Measurements from ENCODE around the gene SUV39H1. TPM values are rescaled to one million over a fixed set of nuclear protein-coding genes. Genes with fewer than 3 reads are reported as not detected.

SUV39H1 gene
- total and polyA plus RNA-seq, 2 of the 13 experiments (the other 11 are each of a cell fraction or from before 2014, with no cell fraction given): 5.2 to 10.1 TPM

GRCh38 chrX:48696909-48697727 lies 584 bp downstream of the SUV39H1 start:
- H3K4me1 ChIP-seq (ENCODE audit: insufficient read depth, low read length): peaks cover 17% of the 10 kb centered on the region
- H3K4me3 ChIP-seq (replicated peaks in 1 of 3; ENCODE audit: insufficient read depth in 1 of 3, low read depth in 2 of 3, low read length in 3 of 3): peak overlapping the region; percentile 54 to 75 (median 62); a peak in 5 of 6 replicates
- intact Hi-C loops (cut with micrococcal nuclease; ENCODE audit: unreplicated experiment) (loop anchor here (2.0 kb wide), 1 partner anchor 20 kb away; no protein-coding TSS in a partner anchor), in situ Hi-C loops (cut with HindIII; ENCODE audit: extremely low pct_ligation_motif_present, low pct_unique_long_range_greater_than_20kb) (no loop called here)
- 12% methylated on average over 13 of the region's 56 CpGs for WGBS (ENCODE audit: low lambda C conversion rate)
- no peak for FAIRE-seq
- CTCF ChIA-PET (ENCODE audit: low intra/inter-chr PET ratio, low total read pairs): no interaction called here
- H3K27me3 ChIP-seq (ENCODE audit: control insufficient read depth in 1 of 2, insufficient read depth in 2 of 2, low read length in 2 of 2): no peaks in the 10 kb centered on the region
- peak overlapping the region; percentile 65 for H3K27ac ChIP-seq (ENCODE audit: extremely low read length, insufficient read depth, low read length)
- POLR2A ChIA-PET: interaction anchor here (2.0 to 2.5 kb wide), 4 partner anchors 15 to 40 kb away, joined by 11 to 35 read pairs (median 12); no protein-coding TSS in a partner anchor
- H3K79me2 ChIP-seq (ENCODE audit: insufficient read depth, low read length): peaks cover 5% of the 10 kb centered on the region
- BruUV-seq (replicated peaks): no TSS peak
- H4K20me1 ChIP-seq (ENCODE audit: insufficient read depth, low read length): no peaks in the 10 kb centered on the region
- peaks cover 2 to 13% of the 10 kb centered on the region in 2 experiments; a peak in 3 of 5 replicates for H3K36me3 ChIP-seq (replicated peaks in 1 of 2; ENCODE audit: control insufficient read depth in 1 of 2, insufficient read depth in 2 of 2, low read length in 2 of 2)
- no peaks in the 10 kb centered on the region for H3K9me3 ChIP-seq (ENCODE audit: low read length)
- H3K4me2 ChIP-seq (ENCODE audit: low read depth, low read length): peak overlapping the region; percentile 70
- no peak overlapping the region for H2AFZ ChIP-seq (ENCODE audit: low read length)
- no peak for DNase-seq (ENCODE audit: low spot score)
- H3K9ac ChIP-seq (ENCODE audit: insufficient read depth, low read depth, low read length): peak overlapping the region; percentile 69
- peak; percentile 6; the same call in 2 of the 3 replicates for ATAC-seq
- TF ChIP-seq ATM (IDR thresholded peaks at IDR 0.05; ENCODE audit: borderline replicate concordance) (no peak), NFATC3 (CRISPR knock-in tag; IDR thresholded peaks at IDR 0.05) (no peak), ZNF512B (CRISPR knock-in tag; IDR thresholded peaks at IDR 0.05; ENCODE audit: borderline replicate concordance) (no peak), ZFY (CRISPR knock-in tag; IDR thresholded peaks at IDR 0.05) (peak; percentile 15; the same call in 1 of the 2 replicates), ZNF749 (CRISPR knock-in tag; IDR thresholded peaks at IDR 0.05; ENCODE audit: borderline replicate concordance) (no peak), ZNF773 (CRISPR knock-in tag; IDR thresholded peaks at IDR 0.05; ENCODE audit: borderline replicate concordance) (no peak), MYNN (CRISPR knock-in tag; IDR thresholded peaks at IDR 0.05; ENCODE audit: low read depth) (no peak), ZNF136 (CRISPR knock-in tag; IDR thresholded peaks at IDR 0.05; ENCODE audit: low read depth) (no peak), ZFP82 (CRISPR knock-in tag; IDR thresholded peaks at IDR 0.05; ENCODE audit: borderline replicate concordance) (no peak), PATZ1 (CRISPR knock-in tag; IDR thresholded peaks at IDR 0.05) (peak; percentile 16; the same call in 1 of the 2 replicates), KDM3A (CRISPR knock-in tag; IDR thresholded peaks at IDR 0.05; ENCODE audit: low read depth) (no peak), SMAD1 (CRISPR knock-in tag; IDR thresholded peaks at IDR 0.05; ENCODE audit: borderline replicate concordance, low read depth) (no peak), ZNF550 (CRISPR knock-in tag; IDR thresholded peaks at IDR 0.05; ENCODE audit: borderline replicate concordance) (no peak), E2F1 (CRISPR knock-in tag; IDR thresholded peaks at IDR 0.05) (peak; percentile 55; the same call in 1 of the 2 replicates), ZNF790 (CRISPR knock-in tag; IDR thresholded peaks at IDR 0.05; ENCODE audit: borderline replicate concordance) (no peak), HNF4G (IDR thresholded peaks at IDR 0.05; ENCODE audit: borderline replicate concordance, low read depth, low read length) (no peak), HNF4G (CRISPR knock-in tag; IDR thresholded peaks at IDR 0.05; ENCODE audit: borderline replicate concordance, low read depth) (no peak), GTF2F1 (IDR thresholded peaks at IDR 0.05; ENCODE audit: low read length) (no peak)
